NCI-H1092 (cell line): Measurements from ENCODE around the gene CARS1.

ENCODE experiments used
- DNase-seq: peaks from one replicate; lab custom pipeline; 2025; lab: John Stamatoyannopoulos, UW

CARS1 gene

GRCh38 chr11:3060436-3061025 lies 3.3 kb upstream of the CARS1 start:
- no peak for DNase-seq

- DNase-seq, result no peak
Measured at GRCh38 chr11:3058753-3059664, 1.8 kb upstream of the CARS1 start.

GRCh38 chr11:3056296-3057068 lies 741 bp downstream of the CARS1 start:
- DNase-seq, result peak; percentile 9

GRCh38 chr11:3055891-3056290 lies 1.3 kb downstream of the CARS1 start:
- DNase-seq, result no peak

- no peak for DNase-seq
Measured at GRCh38 chr11:3052567-3052966, 4.7 kb downstream of the CARS1 start.

GRCh38 chr11:3052109-3052479 lies 5.1 kb downstream of the CARS1 start:
- DNase-seq, result peak; percentile 26

- DNase-seq, result no peak
Measured at GRCh38 chr11:3051196-3052108, 5.8 kb downstream of the CARS1 start.

GRCh38 chr11:3050386-3051195 lies 6.6 kb downstream of the CARS1 start:
- DNase-seq, result no peak

- peak; percentile 34 for DNase-seq
Measured at GRCh38 chr11:3049430-3050243, 7.6 kb downstream of the CARS1 start.

- no peak for DNase-seq
Measured at GRCh38 chr11:3047637-3048036, 9.6 kb downstream of the CARS1 start.

GRCh38 chr11:3046641-3047040 lies 10.6 kb downstream of the CARS1 start:
- no peak for DNase-seq

GRCh38 chr11:3046190-3046589 lies 11.0 kb downstream of the CARS1 start:
- no peak for DNase-seq

GRCh38 chr11:3044915-3045314 lies 12.3 kb downstream of the CARS1 start:
- DNase-seq, result no peak

GRCh38 chr11:3044004-3044403 lies 13.2 kb downstream of the CARS1 start:
- no peak for DNase-seq

- no peak for DNase-seq
Measured at GRCh38 chr11:3043315-3043871, 13.8 kb downstream of the CARS1 start.

- DNase-seq, result no peak
Measured at GRCh38 chr11:3042496-3043314, 14.5 kb downstream of the CARS1 start.

- no peak for DNase-seq
Measured at GRCh38 chr11:3041699-3042441, 15.4 kb downstream of the CARS1 start.

- no peak for DNase-seq
Measured at GRCh38 chr11:3040881-3041280, 16.3 kb downstream of the CARS1 start.
